ENCODE data around the gene NMRK2.
"Not testable (repeated sequence)": the region's sequence is repeated elsewhere in the genome, so short reads cannot be mapped to it uniquely, and the experiment has no call there.

Gene NMRK2

DNA sequence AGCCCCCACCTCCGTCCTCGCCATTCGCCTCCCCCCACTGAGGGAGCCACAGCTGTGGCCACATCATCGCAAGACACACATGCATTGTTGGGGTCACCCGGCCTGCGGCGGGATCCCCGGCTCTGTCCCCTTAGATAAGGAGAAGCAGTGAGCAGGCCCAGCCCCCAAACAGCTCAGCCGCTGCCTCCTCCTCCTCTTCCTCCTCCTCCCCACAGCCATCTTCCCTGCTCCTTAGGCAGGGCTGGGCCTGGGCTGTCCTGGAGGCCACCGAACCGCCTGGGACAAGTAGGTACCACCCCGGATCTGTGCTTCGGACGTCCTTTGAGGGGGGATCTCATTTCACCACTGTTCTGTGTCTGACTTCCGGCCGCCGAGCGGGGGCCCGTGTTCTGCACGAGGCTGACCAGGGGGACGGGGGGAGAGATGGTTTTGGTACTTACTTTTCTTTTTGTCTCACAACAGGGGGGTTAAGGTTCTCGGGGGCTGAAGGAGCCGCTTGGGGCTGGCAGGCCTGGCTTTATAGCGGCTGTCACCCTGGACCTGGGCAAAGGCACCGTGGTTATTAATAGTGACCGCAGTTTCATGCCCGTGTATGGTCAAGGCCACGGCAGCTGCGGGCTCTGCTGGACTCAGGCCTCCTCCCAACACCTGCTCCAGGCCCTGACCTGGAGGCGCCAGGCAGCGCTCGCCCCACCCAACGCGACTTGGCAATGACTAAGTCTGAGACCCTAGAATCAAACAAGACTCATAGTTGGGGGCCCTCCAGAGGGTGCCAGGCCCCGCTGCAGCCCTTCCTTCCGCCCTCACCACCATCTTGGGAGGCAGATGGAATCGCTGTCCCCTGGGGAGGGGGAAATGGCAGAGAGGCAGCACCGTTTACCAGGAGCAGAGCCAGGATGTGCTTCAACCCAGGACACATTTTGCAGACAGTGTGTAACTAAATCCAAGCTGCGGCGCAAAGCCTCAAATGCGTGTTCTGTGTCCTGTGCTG lies 18.3 kb downstream of the NMRK2 start:
- Histone ChIP-seq H3K27ac (ENCODE audit: insufficient read depth, low read depth, low read length, poor library complexity, severe bottlenecking) (no peak overlapping the region), H3K4me1 (ENCODE audit: control insufficient read depth, insufficient read depth, low read length) (peaks cover 9% of the 10 kb centered on the region), H3K36me3 (ENCODE audit: control insufficient read depth, insufficient read depth, low read length) (no peaks in the 10 kb centered on the region), H3K4me3 (ENCODE audit: insufficient read depth, low read depth, low read length) (no peak overlapping the region), H3K9me3 (ENCODE audit: control insufficient read depth, low read length) (no peaks in the 10 kb centered on the region), H3K27me3 (ENCODE audit: control insufficient read depth, insufficient read depth, low read length, poor library complexity, severe bottlenecking) (no peaks in the 10 kb centered on the region)
- 81 to 85% methylated on average over 41 of the region's 41 CpGs for WGBS, 2 experiments

DNA sequence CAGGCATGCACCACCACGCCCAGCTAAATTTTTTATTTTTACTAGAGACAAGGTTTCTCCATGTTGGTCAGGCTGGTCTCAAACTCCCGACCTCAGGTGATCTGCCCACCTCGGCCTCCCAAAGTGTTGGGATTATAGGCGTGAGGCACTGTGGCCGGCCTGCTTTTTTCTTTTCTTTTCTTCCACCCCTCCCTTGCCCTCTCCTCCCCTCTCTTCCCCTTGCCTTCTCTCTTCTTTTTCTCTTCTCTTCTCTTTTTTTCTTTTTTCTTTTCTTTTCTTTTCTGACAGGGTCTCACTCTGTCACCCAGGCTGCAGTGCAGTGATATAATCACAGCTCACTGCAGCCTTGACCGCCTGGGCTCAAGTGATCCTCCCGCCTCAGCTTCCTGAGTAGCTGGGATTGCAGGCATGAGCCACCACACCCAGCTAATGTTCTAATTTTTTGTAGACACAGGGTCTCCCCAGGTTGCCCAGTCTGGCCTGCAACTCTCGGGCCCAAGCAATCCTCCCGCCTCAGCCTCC lies 19.9 kb downstream of the NMRK2 start:
- WGBS, 2 experiments, result 91 to 93% methylated on average over 9 of the region's 9 CpGs
- H3K36me3 ChIP-seq (ENCODE audit: control insufficient read depth, insufficient read depth, low read length); H3K27me3 ChIP-seq (ENCODE audit: control insufficient read depth, insufficient read depth, low read length, poor library complexity, severe bottlenecking); H3K27ac ChIP-seq (ENCODE audit: insufficient read depth, low read depth, low read length, poor library complexity, severe bottlenecking); H3K9me3 ChIP-seq (ENCODE audit: control insufficient read depth, low read length); H3K4me3 ChIP-seq (ENCODE audit: insufficient read depth, low read depth, low read length); H3K4me1 ChIP-seq (ENCODE audit: control insufficient read depth, insufficient read depth, low read length): not testable (repeated sequence)

DNA sequence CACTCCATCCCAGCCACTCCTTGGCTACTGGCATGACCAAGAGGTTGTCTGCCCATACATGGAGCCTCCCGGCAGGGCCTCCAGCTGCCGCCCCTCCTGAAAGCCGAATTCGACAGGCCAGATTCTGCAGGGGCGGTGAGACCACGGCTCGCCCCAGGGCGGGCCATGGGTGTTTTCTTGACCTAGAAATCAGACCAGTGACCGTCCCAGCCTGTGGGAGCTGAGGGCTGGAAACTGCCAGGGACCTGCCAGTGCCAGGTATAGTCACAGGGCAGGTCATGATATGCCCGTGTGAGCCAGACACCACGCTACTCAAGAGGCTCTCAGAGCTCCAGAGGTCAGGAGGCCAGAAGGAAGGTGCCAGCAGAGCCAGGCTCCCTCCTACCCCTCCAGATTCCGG lies 21.2 kb downstream of the NMRK2 start:
- Histone ChIP-seq H3K27me3 (ENCODE audit: control insufficient read depth, insufficient read depth, low read length, poor library complexity, severe bottlenecking) (no peaks in the 10 kb centered on the region), H3K9me3 (ENCODE audit: control insufficient read depth, low read length) (no peaks in the 10 kb centered on the region), H3K27ac (ENCODE audit: insufficient read depth, low read depth, low read length, poor library complexity, severe bottlenecking) (no peak overlapping the region), H3K4me3 (ENCODE audit: insufficient read depth, low read depth, low read length) (no peak overlapping the region), H3K4me1 (ENCODE audit: control insufficient read depth, insufficient read depth, low read length) (peaks cover 9% of the 10 kb centered on the region), H3K36me3 (ENCODE audit: control insufficient read depth, insufficient read depth, low read length) (peaks cover 6% of the 10 kb centered on the region)
- 91 to 92% methylated on average over 12 of the region's 12 CpGs for WGBS, 2 experiments

DNA sequence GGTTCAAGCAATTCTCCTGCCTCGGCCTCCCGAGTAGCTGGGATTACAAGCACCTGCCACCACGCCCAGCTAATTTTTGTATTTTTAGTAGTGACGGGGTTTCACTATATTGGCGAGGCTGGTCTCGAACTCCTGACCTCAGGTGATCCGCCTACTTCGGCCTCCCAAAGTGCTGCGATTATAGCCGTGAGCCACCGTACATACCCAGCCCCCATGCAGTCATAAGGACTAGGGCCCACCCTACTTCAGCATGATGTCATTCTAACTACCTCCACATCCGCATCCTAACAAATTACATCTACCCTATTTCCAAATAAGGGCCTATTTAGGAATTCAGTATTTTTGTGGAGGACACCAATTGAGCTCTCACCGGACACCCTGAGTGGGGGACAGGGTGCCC lies 22.4 kb downstream of the NMRK2 start:
- not testable (repeated sequence) for H3K27ac ChIP-seq (ENCODE audit: insufficient read depth, low read depth, low read length, poor library complexity, severe bottlenecking); H3K27me3 ChIP-seq (ENCODE audit: control insufficient read depth, insufficient read depth, low read length, poor library complexity, severe bottlenecking); H3K4me1 ChIP-seq (ENCODE audit: control insufficient read depth, insufficient read depth, low read length); H3K9me3 ChIP-seq (ENCODE audit: control insufficient read depth, low read length); H3K4me3 ChIP-seq (ENCODE audit: insufficient read depth, low read depth, low read length)
- H3K36me3 ChIP-seq (ENCODE audit: control insufficient read depth, insufficient read depth, low read length), result peaks cover 10% of the 10 kb centered on the region
- WGBS, 2 experiments, result 88% methylated on average over 13 of the region's 13 CpGs

DNA sequence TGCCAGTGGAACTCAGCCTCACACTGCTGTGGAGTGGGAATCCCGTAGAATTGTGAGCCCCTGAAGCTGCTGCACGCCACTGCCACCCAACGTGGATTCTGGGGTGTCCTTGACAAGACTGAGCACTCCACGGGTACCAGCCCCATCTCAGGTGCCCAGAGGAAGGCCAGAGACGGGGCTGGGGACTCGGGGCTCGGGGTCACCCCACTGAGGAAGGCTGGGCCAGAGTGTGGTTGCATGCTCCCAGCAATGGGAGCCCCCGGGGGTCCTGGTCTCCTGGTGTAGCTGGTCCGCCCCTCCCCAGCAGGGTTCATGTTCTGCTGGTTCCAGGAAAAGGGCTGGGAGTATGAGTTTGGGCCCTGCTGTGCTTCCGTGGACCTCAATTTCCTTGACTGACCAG lies 22.8 kb downstream of the NMRK2 start:
- Histone ChIP-seq H3K4me1 (ENCODE audit: control insufficient read depth, insufficient read depth, low read length) (peaks cover 9% of the 10 kb centered on the region), H3K27ac (ENCODE audit: insufficient read depth, low read depth, low read length, poor library complexity, severe bottlenecking) (no peak overlapping the region), H3K4me3 (ENCODE audit: insufficient read depth, low read depth, low read length) (no peak overlapping the region), H3K27me3 (ENCODE audit: control insufficient read depth, insufficient read depth, low read length, poor library complexity, severe bottlenecking) (no peaks in the 10 kb centered on the region), H3K9me3 (ENCODE audit: control insufficient read depth, low read length) (no peaks in the 10 kb centered on the region), H3K36me3 (ENCODE audit: control insufficient read depth, insufficient read depth, low read length) (peaks cover 11% of the 10 kb centered on the region)
- 94 to 96% methylated on average over 10 of the region's 10 CpGs for WGBS, 2 experiments

DNA sequence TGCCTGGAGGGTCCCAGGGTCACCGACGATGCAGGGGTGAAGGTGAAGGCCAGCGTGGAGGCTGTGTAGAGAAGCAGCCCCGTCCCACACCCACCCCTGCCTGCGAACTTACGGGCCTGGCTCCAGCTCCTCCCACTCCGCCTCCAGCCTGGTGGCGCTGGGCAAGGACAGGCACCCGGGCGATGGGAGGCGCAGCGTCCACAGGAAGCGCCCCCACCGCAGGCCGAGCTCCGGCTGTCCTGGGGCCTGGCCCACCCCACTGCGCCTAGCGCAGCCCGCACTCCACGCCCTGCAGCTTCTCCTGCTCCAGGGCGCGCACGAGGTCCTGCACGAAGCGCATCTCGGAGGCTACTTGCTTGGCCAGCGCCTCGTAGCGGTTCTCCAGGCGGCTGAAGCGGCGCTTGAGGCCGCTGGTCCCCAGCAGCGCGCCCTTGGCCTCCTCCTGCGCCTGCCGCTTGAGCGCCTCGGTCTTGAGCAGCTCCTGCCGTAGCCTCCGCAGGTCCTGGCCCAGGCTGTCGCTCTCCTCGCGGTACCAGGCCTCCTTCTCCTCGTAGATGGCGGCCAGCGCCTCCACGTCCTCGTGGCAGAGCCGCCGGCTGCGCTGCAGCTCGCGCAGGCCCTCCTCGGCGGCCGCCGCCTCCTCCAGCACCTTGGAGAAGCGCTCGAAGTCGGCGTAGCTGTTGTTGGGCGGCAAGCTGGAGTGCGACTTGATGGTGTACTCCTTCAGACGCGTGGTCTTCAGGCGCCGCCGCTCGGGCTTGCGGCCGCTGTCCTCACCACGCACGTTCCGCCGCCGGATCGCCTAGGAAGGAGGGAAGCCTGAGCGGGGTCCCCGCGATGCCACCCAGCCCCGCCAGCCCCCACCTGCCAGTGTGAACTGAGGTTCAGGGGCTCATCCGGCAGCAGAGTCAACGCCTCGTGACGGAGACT lies 26.2 kb downstream of the NMRK2 start:
- Histone ChIP-seq H3K36me3 (ENCODE audit: control insufficient read depth, insufficient read depth, low read length) (peaks cover 29% of the 10 kb centered on the region), H3K4me1 (ENCODE audit: control insufficient read depth, insufficient read depth, low read length) (peaks cover 3% of the 10 kb centered on the region), H3K27me3 (ENCODE audit: control insufficient read depth, insufficient read depth, low read length, poor library complexity, severe bottlenecking) (no peaks in the 10 kb centered on the region), H3K27ac (ENCODE audit: insufficient read depth, low read depth, low read length, poor library complexity, severe bottlenecking) (no peak overlapping the region), H3K9me3 (ENCODE audit: control insufficient read depth, low read length) (no peaks in the 10 kb centered on the region), H3K4me3 (ENCODE audit: insufficient read depth, low read depth, low read length) (no peak overlapping the region)
- WGBS, 2 experiments, result 96% methylated on average over 86 of the region's 86 CpGs

DNA sequence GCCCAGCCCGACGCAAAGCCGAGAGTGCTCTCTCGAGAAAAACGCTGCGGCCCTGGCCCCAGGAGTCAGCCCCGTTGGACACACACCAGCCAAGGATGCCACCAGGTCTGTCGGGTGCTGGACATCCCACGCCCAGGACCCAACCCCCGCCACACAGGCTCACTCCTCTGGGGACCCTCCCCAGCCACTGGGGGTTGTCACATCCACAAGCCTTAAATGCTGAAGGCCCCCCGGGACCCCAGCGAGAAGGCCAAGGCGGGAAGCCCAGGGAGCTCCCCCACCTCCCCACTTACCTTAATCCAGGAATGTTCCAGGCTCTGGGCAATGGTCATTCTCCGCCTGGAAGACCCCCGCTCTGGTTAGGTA lies 26.9 kb downstream of the NMRK2 start:
- Histone ChIP-seq H3K36me3 (ENCODE audit: control insufficient read depth, insufficient read depth, low read length) (peaks cover 36% of the 10 kb centered on the region), H3K27me3 (ENCODE audit: control insufficient read depth, insufficient read depth, low read length, poor library complexity, severe bottlenecking) (no peaks in the 10 kb centered on the region), H3K4me3 (ENCODE audit: insufficient read depth, low read depth, low read length) (no peak overlapping the region), H3K4me1 (ENCODE audit: control insufficient read depth, insufficient read depth, low read length) (no peaks in the 10 kb centered on the region), H3K9me3 (ENCODE audit: control insufficient read depth, low read length) (no peaks in the 10 kb centered on the region), H3K27ac (ENCODE audit: insufficient read depth, low read depth, low read length, poor library complexity, severe bottlenecking) (no peak overlapping the region)
- WGBS, 2 experiments, result 94 to 95% methylated on average over 15 of the region's 15 CpGs

DNA sequence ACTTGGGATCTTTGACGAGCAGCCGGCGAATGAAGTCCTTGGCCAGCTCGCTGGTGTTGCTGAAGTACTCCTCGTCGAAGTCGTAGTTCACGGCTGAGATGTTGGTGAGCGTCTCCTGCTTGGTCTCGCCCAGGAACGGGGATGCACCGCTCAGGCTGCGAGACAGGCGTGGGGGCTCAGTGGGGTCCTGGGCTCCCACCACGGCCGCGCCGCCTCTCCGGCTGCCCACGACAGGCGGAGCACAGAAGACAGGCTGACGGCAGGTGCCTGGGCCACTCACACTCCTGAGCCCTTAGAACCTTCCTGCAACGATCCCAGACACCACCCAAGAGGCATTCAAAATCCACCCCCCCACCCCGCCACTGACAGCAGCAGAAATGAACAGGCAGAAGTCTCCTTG lies 28.1 kb downstream of the NMRK2 start:
- H3K27ac ChIP-seq (ENCODE audit: insufficient read depth, low read depth, low read length, poor library complexity, severe bottlenecking), result no peak overlapping the region

DNA sequence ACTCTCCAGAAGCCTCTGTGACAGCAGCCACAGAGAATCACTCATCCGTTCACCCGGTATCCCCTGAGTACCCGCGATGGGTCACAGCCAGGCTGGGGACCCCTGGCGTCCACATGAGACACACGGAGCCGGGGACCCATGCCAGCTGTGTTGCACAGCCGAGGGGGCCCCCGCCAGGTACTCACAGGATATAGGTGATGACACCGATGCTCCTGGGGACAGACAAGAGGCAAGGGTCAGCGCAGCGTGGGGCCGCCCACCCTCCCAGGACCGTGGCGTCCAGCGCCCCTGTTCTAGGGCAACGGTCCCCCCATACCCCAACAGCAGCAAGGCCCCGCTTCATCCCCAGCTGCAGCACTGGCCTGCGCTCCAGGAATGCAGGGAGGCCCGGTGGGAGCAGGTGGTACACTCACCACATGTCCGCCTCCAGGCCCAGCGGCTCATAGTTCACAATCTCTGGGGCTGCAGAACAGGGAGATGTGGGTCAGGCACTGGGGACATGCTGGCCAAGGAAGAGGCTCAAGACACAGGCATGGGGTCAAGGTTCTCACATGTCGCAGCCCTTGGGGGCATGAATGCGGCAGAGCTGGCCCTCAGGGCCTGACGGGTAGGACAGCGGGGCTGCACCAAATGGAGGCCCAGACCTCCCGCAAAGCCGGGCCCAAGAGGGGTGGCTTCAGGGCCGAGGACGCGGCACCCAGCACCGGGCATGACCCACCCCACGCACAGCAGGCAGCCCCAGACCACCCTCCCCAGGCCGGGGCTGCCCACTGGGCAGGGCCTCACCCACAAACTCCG lies 30.8 kb downstream of the NMRK2 start:
- Histone ChIP-seq H3K9me3 (ENCODE audit: control insufficient read depth, low read length) (no peaks in the 10 kb centered on the region), H3K36me3 (ENCODE audit: control insufficient read depth, insufficient read depth, low read length) (peaks cover 45% of the 10 kb centered on the region), H3K27ac (ENCODE audit: insufficient read depth, low read depth, low read length, poor library complexity, severe bottlenecking) (no peak overlapping the region), H3K4me1 (ENCODE audit: control insufficient read depth, insufficient read depth, low read length) (peaks cover 9% of the 10 kb centered on the region), H3K4me3 (ENCODE audit: insufficient read depth, low read depth, low read length) (no peak overlapping the region), H3K27me3 (ENCODE audit: control insufficient read depth, insufficient read depth, low read length, poor library complexity, severe bottlenecking) (no peaks in the 10 kb centered on the region)
- whole genome bisulfite sequencing, 2 experiments, result 96 to 97% methylated on average over 35 of the region's 35 CpGs

More for the DNA sequence above, 28.1 kb downstream of the NMRK2 start:
- H3K9me3 ChIP-seq (ENCODE audit: control insufficient read depth, low read length), result no peaks in the 10 kb centered on the region
- no peak overlapping the region for H3K4me3 ChIP-seq (ENCODE audit: insufficient read depth, low read depth, low read length)
- no peaks in the 10 kb centered on the region for H3K4me1 ChIP-seq (ENCODE audit: control insufficient read depth, insufficient read depth, low read length)
- H3K27me3 ChIP-seq (ENCODE audit: control insufficient read depth, insufficient read depth, low read length, poor library complexity, severe bottlenecking), result no peaks in the 10 kb centered on the region
- H3K36me3 ChIP-seq (ENCODE audit: control insufficient read depth, insufficient read depth, low read length), result peaks cover 44% of the 10 kb centered on the region
- 95 to 96% methylated on average over 24 of the region's 24 CpGs for whole genome bisulfite sequencing, 2 experiments
